ENCODE data around the gene SCYL2. TPM values are rescaled to one million over a fixed set of nuclear protein-coding genes. Genes with fewer than 3 reads are reported as not detected.
"Not testable (repeated sequence)": the region's sequence is repeated elsewhere in the genome, so short reads cannot be mapped to it uniquely, and the experiment has no call there.

SCYL2 gene
- total RNA-seq, 1 experiment from 2014 or later, result 49.5 TPM

DNA sequence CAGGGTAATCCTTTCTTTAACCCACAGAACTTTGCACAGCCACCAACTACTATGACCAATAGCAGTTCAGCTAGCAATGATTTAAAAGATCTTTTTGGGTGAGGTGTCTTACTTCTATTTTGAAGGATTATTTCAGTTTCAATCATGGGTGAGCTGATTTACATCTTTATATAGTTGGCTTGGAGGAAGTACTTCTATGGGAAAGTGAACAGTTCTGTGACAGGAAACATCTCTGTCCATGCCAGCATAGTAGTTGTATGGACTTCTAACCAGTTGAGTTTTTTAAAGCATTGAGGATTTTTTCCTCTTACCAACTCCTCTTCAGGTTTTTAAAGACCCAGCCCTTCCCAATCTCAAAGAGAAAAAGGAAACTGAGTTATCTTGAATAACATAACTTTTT is 72.1 kb downstream of the SCYL2 start:
- no peak overlapping the region for H3K27ac Mint-ChIP-seq (ENCODE audit: unreplicated experiment)
- peaks cover 45% of the 10 kb centered on the region for H3K36me3 Mint-ChIP-seq (ENCODE audit: insufficient read depth, unreplicated experiment)
- ChIA-PET POLR2A (interaction anchor here (0.6 kb wide), 1 partner anchor 32 kb away, joined by 4 read pairs; no protein-coding TSS in a partner anchor), CTCF (no interaction called here)
- no TSS peak for BruUV-seq (replicated peaks)
- no peaks in the 10 kb centered on the region for H3K4me1 Mint-ChIP-seq (ENCODE audit: low read depth, unreplicated experiment)
- intact Hi-C loops (cut with micrococcal nuclease; ENCODE audit: unreplicated experiment), result no loop called here
- H3K9me3 Mint-ChIP-seq (ENCODE audit: unreplicated experiment), result no peaks in the 10 kb centered on the region
- H3K4me1 ChIP-seq, result 0 out of 2 replicates have a peak, but pooled peaks cover 3% of the 10 kb centered on the region
- TF ChIP-seq, protein P1, sequence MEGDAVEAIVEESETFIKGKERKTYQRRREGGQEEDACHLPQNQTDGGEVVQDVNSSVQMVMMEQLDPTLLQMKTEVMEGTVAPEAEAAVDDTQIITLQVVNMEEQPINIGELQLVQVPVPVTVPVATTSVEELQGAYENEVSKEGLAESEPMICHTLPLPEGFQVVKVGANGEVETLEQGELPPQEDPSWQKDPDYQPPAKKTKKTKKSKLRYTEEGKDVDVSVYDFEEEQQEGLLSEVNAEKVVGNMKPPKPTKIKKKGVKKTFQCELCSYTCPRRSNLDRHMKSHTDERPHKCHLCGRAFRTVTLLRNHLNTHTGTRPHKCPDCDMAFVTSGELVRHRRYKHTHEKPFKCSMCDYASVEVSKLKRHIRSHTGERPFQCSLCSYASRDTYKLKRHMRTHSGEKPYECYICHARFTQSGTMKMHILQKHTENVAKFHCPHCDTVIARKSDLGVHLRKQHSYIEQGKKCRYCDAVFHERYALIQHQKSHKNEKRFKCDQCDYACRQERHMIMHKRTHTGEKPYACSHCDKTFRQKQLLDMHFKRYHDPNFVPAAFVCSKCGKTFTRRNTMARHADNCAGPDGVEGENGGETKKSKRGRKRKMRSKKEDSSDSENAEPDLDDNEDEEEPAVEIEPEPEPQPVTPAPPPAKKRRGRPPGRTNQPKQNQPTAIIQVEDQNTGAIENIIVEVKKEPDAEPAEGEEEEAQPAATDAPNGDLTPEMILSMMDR (IDR thresholded peaks at IDR 0.05; ENCODE audit: insufficient read depth in 1 of 2, low read depth in 1 of 2, low read length in 1 of 2, severe bottlenecking in 1 of 2, unreplicated experiment in 1 of 2), result no peak
- DNase-seq, result no peak
- no peaks in the 10 kb centered on the region for H3K27me3 Mint-ChIP-seq (ENCODE audit: insufficient read depth, unreplicated experiment)
- no peak overlapping the region for H3K4me3 ChIP-seq (ENCODE audit: low read depth, low read length)
- H3K36me3 ChIP-seq (ENCODE audit: control insufficient read depth, insufficient read depth, low read length), result no peaks in the 10 kb centered on the region
- no peaks in the 10 kb centered on the region for H3K9me3 ChIP-seq
- no peak overlapping the region for H3K4me3 Mint-ChIP-seq (ENCODE audit: unreplicated experiment)
- H3K27me3 ChIP-seq (replicated peaks; ENCODE audit: control insufficient read depth, insufficient read depth, low read length), result no peaks in the 10 kb centered on the region

DNA sequence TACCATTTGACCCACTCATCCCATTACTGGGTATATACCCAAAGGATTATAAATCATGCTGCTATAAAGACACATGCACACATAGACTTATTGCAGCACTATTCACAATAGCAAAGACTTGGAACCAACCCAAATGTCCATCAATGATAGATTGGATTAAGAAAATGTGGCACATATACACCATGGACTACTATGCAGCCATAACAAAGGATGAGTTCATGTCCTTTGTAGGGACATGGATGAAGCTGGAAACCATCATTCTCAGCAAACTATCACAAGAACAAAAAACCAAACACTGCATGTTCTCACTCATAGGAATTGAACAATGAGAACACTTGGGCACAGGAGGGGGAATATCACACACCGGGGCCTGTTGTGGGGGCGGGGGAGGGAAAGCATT is 75.9 kb downstream of the SCYL2 start:
- H3K4me1 Mint-ChIP-seq (ENCODE audit: low read depth, unreplicated experiment); H3K36me3 ChIP-seq (ENCODE audit: control insufficient read depth, insufficient read depth, low read length); H3K4me3 ChIP-seq (ENCODE audit: low read depth, low read length); H3K9me3 Mint-ChIP-seq (ENCODE audit: unreplicated experiment); H3K27me3 Mint-ChIP-seq (ENCODE audit: insufficient read depth, unreplicated experiment); CTCF ChIA-PET; H3K4me1 ChIP-seq; DNase-seq; intact Hi-C loops (cut with micrococcal nuclease; ENCODE audit: unreplicated experiment); BruUV-seq (replicated peaks); H3K9me3 ChIP-seq; H3K4me3 Mint-ChIP-seq (ENCODE audit: unreplicated experiment); H3K27me3 ChIP-seq (replicated peaks; ENCODE audit: control insufficient read depth, insufficient read depth, low read length); H3K27ac Mint-ChIP-seq (ENCODE audit: unreplicated experiment); POLR2A ChIA-PET: not testable (repeated sequence)
- H3K36me3 Mint-ChIP-seq (ENCODE audit: insufficient read depth, unreplicated experiment), result peaks cover 21% of the 10 kb centered on the region

DNA sequence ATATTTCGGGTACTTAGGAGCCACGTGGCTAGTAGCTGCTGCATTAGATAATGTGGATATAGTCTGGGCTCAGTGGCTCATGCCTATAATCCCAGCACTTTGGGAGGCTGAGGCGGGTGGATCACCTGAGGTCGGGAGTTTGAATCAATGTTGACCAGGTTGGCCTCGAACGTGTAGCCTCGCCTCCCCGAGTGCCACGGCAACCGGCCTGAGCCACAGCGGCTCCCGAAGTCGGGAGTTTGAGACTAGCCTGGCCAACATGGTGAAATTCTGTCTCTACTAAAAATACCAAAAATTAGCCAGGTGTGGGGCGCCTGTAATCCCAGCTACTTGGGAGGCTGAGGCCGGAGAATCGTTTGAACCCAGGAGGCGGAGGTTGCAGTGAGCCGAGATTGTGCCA is 77.4 kb downstream of the SCYL2 start:
- CTCF ChIA-PET, result interaction anchor here (1.1 kb wide), 1 partner anchor 190 kb away, joined by 3 read pairs; no protein-coding TSS in a partner anchor
- H3K36me3 ChIP-seq (ENCODE audit: control insufficient read depth, insufficient read depth, low read length); H3K27me3 ChIP-seq (replicated peaks; ENCODE audit: control insufficient read depth, insufficient read depth, low read length); H3K9me3 ChIP-seq; H3K4me3 ChIP-seq (ENCODE audit: low read depth, low read length); DNase-seq; H3K4me1 Mint-ChIP-seq (ENCODE audit: low read depth, unreplicated experiment); H3K4me1 ChIP-seq; H3K4me3 Mint-ChIP-seq (ENCODE audit: unreplicated experiment); POLR2A ChIA-PET; H3K27me3 Mint-ChIP-seq (ENCODE audit: insufficient read depth, unreplicated experiment); intact Hi-C loops (cut with micrococcal nuclease; ENCODE audit: unreplicated experiment); H3K9me3 Mint-ChIP-seq (ENCODE audit: unreplicated experiment); BruUV-seq (replicated peaks); H3K27ac Mint-ChIP-seq (ENCODE audit: unreplicated experiment): not testable (repeated sequence)
- peaks cover 10% of the 10 kb centered on the region for H3K36me3 Mint-ChIP-seq (ENCODE audit: insufficient read depth, unreplicated experiment)

DNA sequence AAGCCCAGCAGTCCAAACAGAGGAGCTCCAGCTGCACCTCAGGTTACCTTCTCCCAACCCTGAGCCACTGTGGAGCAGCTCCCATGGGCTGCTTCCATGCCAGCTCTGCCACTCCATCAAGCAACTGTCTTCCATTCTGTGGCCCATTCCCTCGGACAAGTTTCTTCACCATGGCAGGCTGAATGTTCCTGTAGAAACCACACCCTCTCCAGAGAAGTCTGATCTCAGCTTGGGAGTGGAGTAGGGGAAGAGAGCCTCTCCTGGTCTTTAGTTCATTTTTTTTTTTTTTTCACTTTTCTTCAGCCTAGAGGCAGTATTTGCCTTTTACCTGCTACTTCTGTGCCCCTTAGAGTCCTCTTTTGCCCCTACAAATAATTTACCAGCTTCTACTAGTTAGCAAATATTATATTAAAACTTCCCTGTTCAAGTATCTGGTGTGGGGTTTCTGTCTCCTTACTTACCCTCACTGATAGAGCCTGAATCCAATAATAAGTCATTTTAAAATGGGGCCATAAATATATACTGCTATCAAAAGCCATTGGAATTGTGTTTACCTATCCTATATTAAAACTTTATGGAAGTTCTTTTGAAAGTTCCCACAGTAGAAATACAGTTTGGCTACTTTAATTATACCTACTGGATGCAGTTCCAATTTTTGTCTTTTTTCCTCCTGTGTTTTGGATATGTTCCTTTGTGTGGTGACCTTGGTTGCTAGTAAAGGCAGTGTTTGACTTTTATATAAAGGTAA is 78.2 kb downstream of the SCYL2 start:
- no peaks in the 10 kb centered on the region for H3K9me3 ChIP-seq
- intact Hi-C loops (cut with micrococcal nuclease; ENCODE audit: unreplicated experiment), result no loop called here
- H3K4me1 ChIP-seq, result no peaks in the 10 kb centered on the region
- peak overlapping the region; percentile 38 for H3K27ac Mint-ChIP-seq (ENCODE audit: unreplicated experiment)
- no peaks in the 10 kb centered on the region for H3K36me3 ChIP-seq (ENCODE audit: control insufficient read depth, insufficient read depth, low read length)
- DNase-seq, result no peak
- no TSS peak for BruUV-seq (replicated peaks)
- H3K27me3 ChIP-seq (replicated peaks; ENCODE audit: control insufficient read depth, insufficient read depth, low read length), result no peaks in the 10 kb centered on the region
- ChIA-PET POLR2A (no interaction called here), CTCF (interaction anchor here (0.7 to 1.1 kb wide), 2 partner anchors 110 to 190 kb away, joined by 3 to 4 read pairs; no protein-coding TSS in a partner anchor)
- no peak overlapping the region for H3K4me3 ChIP-seq (ENCODE audit: low read depth, low read length)
- no peaks in the 10 kb centered on the region for H3K9me3 Mint-ChIP-seq (ENCODE audit: unreplicated experiment)
- TF ChIP-seq, protein P1 (IDR thresholded peaks at IDR 0.05; ENCODE audit: insufficient read depth in 1 of 2, low read depth in 1 of 2, low read length in 1 of 2, severe bottlenecking in 1 of 2, unreplicated experiment in 1 of 2), result no peak
- no peaks in the 10 kb centered on the region for H3K4me1 Mint-ChIP-seq (ENCODE audit: low read depth, unreplicated experiment)
- no peaks in the 10 kb centered on the region for H3K27me3 Mint-ChIP-seq (ENCODE audit: insufficient read depth, unreplicated experiment)
- H3K36me3 Mint-ChIP-seq (ENCODE audit: insufficient read depth, unreplicated experiment), result peaks cover 10% of the 10 kb centered on the region
- H3K4me3 Mint-ChIP-seq (ENCODE audit: unreplicated experiment), result no peak overlapping the region

Data from Caco-2 (cell line).